ENCODE results near the gene CACNA1B. TPM values are rescaled to one million over a fixed set of nuclear protein-coding genes. Genes with fewer than 3 reads are reported as not detected.

Gene CACNA1B
- total RNA-seq, 1 donor, result under 0.01 TPM

DNA sequence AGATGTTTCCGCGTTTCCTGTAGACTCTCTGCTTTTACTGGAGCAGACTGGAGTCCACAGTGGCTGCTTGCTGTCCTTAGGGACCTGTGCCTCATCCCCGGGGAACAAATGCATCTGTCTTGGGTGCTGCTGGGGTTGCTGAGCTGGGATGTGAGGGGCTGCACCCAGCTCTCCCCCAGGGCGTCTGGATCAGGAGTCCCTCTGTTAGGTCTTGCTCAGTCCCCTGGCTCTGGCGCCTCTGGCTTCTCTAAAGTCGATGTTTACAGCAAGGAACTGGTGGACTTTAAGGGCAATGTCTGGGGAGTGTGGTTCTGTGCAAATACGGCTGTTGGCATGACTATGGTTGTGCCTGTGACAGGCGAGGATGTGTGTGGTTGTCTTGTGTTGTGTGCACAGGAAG lies 91.4 kb downstream of the CACNA1B start:
- Histone ChIP-seq H3K36me3 (ENCODE audit: insufficient read depth, low read length) (no peaks in the 10 kb centered on the region), H3K27me3 (ENCODE audit: insufficient read depth, low read length) (no peaks in the 10 kb centered on the region), H2AFZ (ENCODE audit: low read length) (no peak overlapping the region), H3K4me1 (ENCODE audit: insufficient read depth, low read length) (no peaks in the 10 kb centered on the region), H3K4me2 (ENCODE audit: insufficient read depth, low read length) (no peak overlapping the region), H4K20me1 (ENCODE audit: insufficient read depth, low read length) (no peaks in the 10 kb centered on the region), H3K9me3 (ENCODE audit: low read depth, low read length) (no peaks in the 10 kb centered on the region), H3K4me3 (ENCODE audit: insufficient read depth, low read length) (no peak overlapping the region), H3K79me2 (ENCODE audit: insufficient read depth, low read length) (no peaks in the 10 kb centered on the region), H3K27ac (ENCODE audit: low read depth, low read length) (no peak overlapping the region)
- DNase-seq (ENCODE audit: insufficient read length, low spot score, missing footprints), result peak; percentile 9
- TF ChIP-seq, protein P1, sequence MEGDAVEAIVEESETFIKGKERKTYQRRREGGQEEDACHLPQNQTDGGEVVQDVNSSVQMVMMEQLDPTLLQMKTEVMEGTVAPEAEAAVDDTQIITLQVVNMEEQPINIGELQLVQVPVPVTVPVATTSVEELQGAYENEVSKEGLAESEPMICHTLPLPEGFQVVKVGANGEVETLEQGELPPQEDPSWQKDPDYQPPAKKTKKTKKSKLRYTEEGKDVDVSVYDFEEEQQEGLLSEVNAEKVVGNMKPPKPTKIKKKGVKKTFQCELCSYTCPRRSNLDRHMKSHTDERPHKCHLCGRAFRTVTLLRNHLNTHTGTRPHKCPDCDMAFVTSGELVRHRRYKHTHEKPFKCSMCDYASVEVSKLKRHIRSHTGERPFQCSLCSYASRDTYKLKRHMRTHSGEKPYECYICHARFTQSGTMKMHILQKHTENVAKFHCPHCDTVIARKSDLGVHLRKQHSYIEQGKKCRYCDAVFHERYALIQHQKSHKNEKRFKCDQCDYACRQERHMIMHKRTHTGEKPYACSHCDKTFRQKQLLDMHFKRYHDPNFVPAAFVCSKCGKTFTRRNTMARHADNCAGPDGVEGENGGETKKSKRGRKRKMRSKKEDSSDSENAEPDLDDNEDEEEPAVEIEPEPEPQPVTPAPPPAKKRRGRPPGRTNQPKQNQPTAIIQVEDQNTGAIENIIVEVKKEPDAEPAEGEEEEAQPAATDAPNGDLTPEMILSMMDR (IDR thresholded peaks at IDR 0.05; ENCODE audit: extremely low read depth, low read depth, low read length), result no peak

DNA sequence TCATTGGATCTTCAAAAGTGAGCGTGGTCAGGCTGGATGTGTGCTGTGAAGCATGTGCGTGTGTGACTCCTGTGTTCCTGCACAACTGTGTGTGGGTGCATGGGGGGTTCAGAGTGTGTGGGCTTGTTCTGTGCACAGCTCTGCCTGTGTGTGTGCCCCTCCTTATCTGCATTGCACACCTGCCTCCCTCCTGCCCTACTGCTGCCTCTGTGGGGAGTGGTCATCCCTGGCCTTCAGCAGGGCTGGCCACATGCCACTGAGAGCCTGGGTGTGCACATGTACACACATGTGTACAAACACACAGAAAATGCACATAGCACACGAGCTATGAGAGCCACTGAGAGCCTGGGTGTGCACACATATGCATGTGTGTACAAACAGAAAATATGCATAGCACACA lies 92.1 kb downstream of the CACNA1B start:
- no peaks in the 10 kb centered on the region for H3K79me2 ChIP-seq (ENCODE audit: insufficient read depth, low read length)
- no peaks in the 10 kb centered on the region for H3K4me1 ChIP-seq (ENCODE audit: insufficient read depth, low read length)
- no peak overlapping the region for H3K4me2 ChIP-seq (ENCODE audit: insufficient read depth, low read length)
- no peaks in the 10 kb centered on the region for H3K9me3 ChIP-seq (ENCODE audit: low read depth, low read length)
- TF ChIP-seq, protein P1 (IDR thresholded peaks at IDR 0.05; ENCODE audit: extremely low read depth, low read depth, low read length), result no peak
- no peak overlapping the region for H2AFZ ChIP-seq (ENCODE audit: low read length)
- no peaks in the 10 kb centered on the region for H3K36me3 ChIP-seq (ENCODE audit: insufficient read depth, low read length)
- H3K27ac ChIP-seq (ENCODE audit: low read depth, low read length), result no peak overlapping the region
- DNase-seq (ENCODE audit: insufficient read length, low spot score, missing footprints), result peak; percentile 41
- no peaks in the 10 kb centered on the region for H4K20me1 ChIP-seq (ENCODE audit: insufficient read depth, low read length)
- no peaks in the 10 kb centered on the region for H3K27me3 ChIP-seq (ENCODE audit: insufficient read depth, low read length)
- no peak overlapping the region for H3K4me3 ChIP-seq (ENCODE audit: insufficient read depth, low read length)

DNA sequence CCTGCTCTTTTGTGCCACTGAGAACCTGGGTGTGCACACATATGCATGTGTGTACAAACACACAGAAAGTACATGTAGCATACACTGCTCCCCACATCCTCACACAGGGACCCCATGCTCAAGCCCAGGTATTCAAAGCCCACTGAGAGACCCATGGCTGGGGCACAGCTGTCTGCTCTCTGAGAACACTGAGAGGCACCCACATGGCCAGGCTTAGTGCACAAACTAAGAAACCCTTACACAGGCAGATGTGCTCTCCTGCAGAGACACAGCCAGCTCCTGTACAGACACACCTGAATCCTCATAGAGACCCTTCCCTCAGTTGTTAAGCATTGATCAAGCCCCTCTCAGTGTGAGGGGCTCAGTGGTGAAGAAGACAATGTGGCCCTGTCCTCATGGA lies 92.5 kb downstream of the CACNA1B start:
- TF ChIP-seq, protein P1 (IDR thresholded peaks at IDR 0.05; ENCODE audit: extremely low read depth, low read depth, low read length), result no peak
- H2AFZ ChIP-seq (ENCODE audit: low read length), result no peak overlapping the region

DNA sequence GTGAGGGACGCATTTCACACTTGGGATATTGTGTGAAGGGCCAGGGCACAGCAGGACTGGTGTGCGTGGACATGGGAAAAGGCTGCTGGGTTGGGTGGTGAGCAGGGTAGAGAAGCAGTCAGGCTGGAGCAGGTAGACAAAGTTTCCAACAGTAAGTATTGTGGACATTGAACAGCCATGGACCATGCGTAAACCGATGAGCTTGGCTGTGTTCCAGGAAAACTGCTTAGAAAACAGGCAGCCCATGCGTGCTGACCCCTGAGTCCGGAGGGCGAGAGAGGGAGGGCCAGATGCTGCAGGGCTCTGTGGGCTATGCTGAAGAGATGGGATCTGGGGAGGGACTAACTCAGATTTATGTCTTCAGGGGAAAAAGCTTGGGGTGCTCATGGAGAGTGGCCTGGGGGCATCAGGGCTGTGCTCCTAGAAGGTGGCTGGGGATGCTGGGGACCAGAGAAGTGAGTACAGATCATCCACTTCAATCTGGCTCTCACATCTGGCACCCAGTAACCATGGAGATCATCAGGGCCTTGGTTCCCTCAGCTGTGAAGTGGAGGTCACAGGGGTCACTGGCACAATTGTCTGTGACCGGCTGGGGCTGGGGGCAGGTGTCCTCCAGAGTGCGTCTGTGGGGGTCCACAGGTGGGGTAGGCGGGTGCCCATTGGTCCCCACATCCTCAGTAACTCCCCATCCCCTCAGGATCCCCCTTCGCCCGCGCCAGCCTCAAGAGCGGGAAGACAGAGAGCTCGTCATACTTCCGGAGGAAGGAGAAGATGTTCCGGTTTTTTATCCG lies 93.3 kb downstream of the CACNA1B start:
- H3K4me2 ChIP-seq (ENCODE audit: insufficient read depth, low read length), result no peak overlapping the region
- no peak overlapping the region for H3K4me3 ChIP-seq (ENCODE audit: insufficient read depth, low read length)
- no peaks in the 10 kb centered on the region for H3K27me3 ChIP-seq (ENCODE audit: insufficient read depth, low read length)
- peak; percentile 58 for DNase-seq (ENCODE audit: insufficient read length, low spot score, missing footprints)
- no peak overlapping the region for H2AFZ ChIP-seq (ENCODE audit: low read length)
- TF ChIP-seq, protein P1 (IDR thresholded peaks at IDR 0.05; ENCODE audit: extremely low read depth, low read depth, low read length), result no peak
- no peak overlapping the region for H3K27ac ChIP-seq (ENCODE audit: low read depth, low read length)
- H3K79me2 ChIP-seq (ENCODE audit: insufficient read depth, low read length), result no peaks in the 10 kb centered on the region
- H3K9me3 ChIP-seq (ENCODE audit: low read depth, low read length), result no peaks in the 10 kb centered on the region
- no peaks in the 10 kb centered on the region for H4K20me1 ChIP-seq (ENCODE audit: insufficient read depth, low read length)
- no peaks in the 10 kb centered on the region for H3K4me1 ChIP-seq (ENCODE audit: insufficient read depth, low read length)
- no peaks in the 10 kb centered on the region for H3K36me3 ChIP-seq (ENCODE audit: insufficient read depth, low read length)

More for the DNA sequence above, 92.5 kb downstream of the CACNA1B start:
- H3K4me1 ChIP-seq (ENCODE audit: insufficient read depth, low read length), result no peaks in the 10 kb centered on the region
- H3K4me2 ChIP-seq (ENCODE audit: insufficient read depth, low read length), result no peak overlapping the region
- H3K27ac ChIP-seq (ENCODE audit: low read depth, low read length), result no peak overlapping the region
- H4K20me1 ChIP-seq (ENCODE audit: insufficient read depth, low read length), result no peaks in the 10 kb centered on the region
- DNase-seq (ENCODE audit: insufficient read length, low spot score, missing footprints), result peak; percentile 58
- no peaks in the 10 kb centered on the region for H3K36me3 ChIP-seq (ENCODE audit: insufficient read depth, low read length)
- no peaks in the 10 kb centered on the region for H3K9me3 ChIP-seq (ENCODE audit: low read depth, low read length)
- no peaks in the 10 kb centered on the region for H3K27me3 ChIP-seq (ENCODE audit: insufficient read depth, low read length)
- H3K79me2 ChIP-seq (ENCODE audit: insufficient read depth, low read length), result no peaks in the 10 kb centered on the region
- no peak overlapping the region for H3K4me3 ChIP-seq (ENCODE audit: insufficient read depth, low read length)
